ENCODE data around the gene AK2. TPM values are rescaled to one million over a fixed set of nuclear protein-coding genes. Genes with fewer than 3 reads are reported as not detected.
A peak's percentile ranks its signal among the peaks of the same experiment; 100 is the strongest.
"Not testable (repeated sequence)": the region's sequence is repeated elsewhere in the genome, so short reads cannot be mapped to it uniquely, and the experiment has no call there.

AK2 gene
- total RNA-seq, 1 experiment from 2014 or later = 191 TPM

GRCh38 chr1:33048426-33048825 lies 11.7 kb upstream of the AK2 start:
- no peaks in the 10 kb centered on the region for H3K36me3 ChIP-seq (ENCODE audit: low read depth)
- H3K79me2 ChIP-seq (ENCODE audit: low read depth) = no peaks in the 10 kb centered on the region
- peaks cover 33% of the 10 kb centered on the region for H3K4me1 ChIP-seq (replicated peaks; ENCODE audit: insufficient read depth)
- no peak overlapping the region for H3K4me3 ChIP-seq
- H3K27me3 ChIP-seq (ENCODE audit: insufficient read depth, low read depth) = no peaks in the 10 kb centered on the region
- no peaks in the 10 kb centered on the region for H3K9me2 ChIP-seq (ENCODE audit: insufficient read depth)
- peak overlapping the region; percentile 64 for H3K27ac ChIP-seq
- POLR2A ChIA-PET (ENCODE audit: unreplicated experiment) = no interaction called here
- H4K20me1 ChIP-seq (ENCODE audit: insufficient read depth) = no peaks in the 10 kb centered on the region
- H3F3A ChIP-seq (ENCODE audit: insufficient read depth, low read depth) = peaks cover 37% of the 10 kb centered on the region
- H3K4me2 ChIP-seq = peak overlapping the region; percentile 51
- CTCF ChIA-PET = no interaction called here
- no TSS peak for BruUV-seq (replicated peaks)
- no peak for DNase-seq
- no peak overlapping the region for H2AFZ ChIP-seq
- intact Hi-C loops (cut with micrococcal nuclease; ENCODE audit: unreplicated experiment) = no loop called here
- no peaks in the 10 kb centered on the region for H3K9me3 ChIP-seq (ENCODE audit: insufficient read depth, low read depth)
- TF ChIP-seq EZH2 (IDR thresholded peaks at IDR 0.05; ENCODE audit: low read depth) = no peak
- TF ChIP-seq CTCF (conservative IDR thresholded peaks at IDR 0.05) = no peak

DNA sequence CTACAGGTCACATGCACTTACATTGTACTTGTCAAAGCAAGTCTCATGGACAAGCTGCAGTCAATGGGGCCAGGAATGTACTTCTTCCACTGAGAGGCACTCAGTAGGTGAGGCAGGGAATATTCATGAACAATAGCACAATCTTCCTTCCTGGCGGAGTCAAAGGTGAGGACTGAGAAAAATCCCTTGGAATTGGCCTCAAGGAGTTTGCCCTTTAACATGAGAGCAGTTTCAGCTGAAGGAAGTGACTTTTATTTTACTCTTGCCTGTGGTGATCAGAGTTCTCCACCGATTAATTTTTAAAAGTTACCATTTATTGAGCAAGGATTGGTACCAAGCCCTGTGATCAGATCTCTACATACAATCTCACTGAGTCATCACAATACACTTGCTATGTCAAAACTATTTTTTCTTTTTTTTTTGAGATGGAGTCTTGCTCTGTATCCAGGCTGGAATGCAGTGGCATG lies 11.2 kb upstream of the AK2 start:
- no peak overlapping the region for H2AFZ ChIP-seq

GRCh38 chr1:33047290-33047689 lies 10.6 kb upstream of the AK2 start:
- no peak overlapping the region; the same call in 1 of the 2 replicates for H3K4me2 ChIP-seq
- ChIA-PET CTCF (no interaction called here), POLR2A (ENCODE audit: unreplicated experiment) (no interaction called here)
- no peak for DNase-seq
- no peaks in the 10 kb centered on the region for H4K20me1 ChIP-seq (ENCODE audit: insufficient read depth)
- H3K27ac ChIP-seq = peak overlapping the region; percentile 64
- H2AFZ ChIP-seq = no peak overlapping the region
- TF ChIP-seq EZH2 (IDR thresholded peaks at IDR 0.05; ENCODE audit: low read depth) = no peak
- no peak overlapping the region for H3K4me3 ChIP-seq
- H3K27me3 ChIP-seq (ENCODE audit: insufficient read depth, low read depth) = no peaks in the 10 kb centered on the region
- intact Hi-C loops (cut with micrococcal nuclease; ENCODE audit: unreplicated experiment) = no loop called here
- H3K36me3 ChIP-seq (ENCODE audit: low read depth) = no peaks in the 10 kb centered on the region
- H3K79me2 ChIP-seq (ENCODE audit: low read depth) = no peaks in the 10 kb centered on the region
- no peaks in the 10 kb centered on the region for H3K9me2 ChIP-seq (ENCODE audit: insufficient read depth)
- H3F3A ChIP-seq (ENCODE audit: insufficient read depth, low read depth) = peaks cover 37% of the 10 kb centered on the region
- no TSS peak for BruUV-seq (replicated peaks)
- H3K9me3 ChIP-seq (ENCODE audit: insufficient read depth, low read depth) = no peaks in the 10 kb centered on the region
- peaks cover 33% of the 10 kb centered on the region for H3K4me1 ChIP-seq (replicated peaks; ENCODE audit: insufficient read depth)

More for the DNA sequence above, 11.2 kb upstream of the AK2 start:
- no peaks in the 10 kb centered on the region for H3K36me3 ChIP-seq (ENCODE audit: low read depth)
- no peaks in the 10 kb centered on the region for H3K9me3 ChIP-seq (ENCODE audit: insufficient read depth, low read depth)
- DNase-seq = peak in 1 of 2 experiments; percentile 80
- peak overlapping the region; percentile 64 for H3K27ac ChIP-seq
- no peaks in the 10 kb centered on the region for H3K9me2 ChIP-seq (ENCODE audit: insufficient read depth)
- POLR2A ChIA-PET (ENCODE audit: unreplicated experiment) = no interaction called here
- peaks cover 33% of the 10 kb centered on the region for H3K4me1 ChIP-seq (replicated peaks; ENCODE audit: insufficient read depth)
- no peaks in the 10 kb centered on the region for H3K27me3 ChIP-seq (ENCODE audit: insufficient read depth, low read depth)
- CTCF ChIA-PET = no interaction called here
- TF ChIP-seq EZH2 (IDR thresholded peaks at IDR 0.05; ENCODE audit: low read depth) (no peak), CTCF (conservative IDR thresholded peaks at IDR 0.05) (no peak)
- H3F3A ChIP-seq (ENCODE audit: insufficient read depth, low read depth) = peaks cover 37% of the 10 kb centered on the region
- no TSS peak for BruUV-seq (replicated peaks)
- intact Hi-C loops (cut with micrococcal nuclease; ENCODE audit: unreplicated experiment) = no loop called here
- no peak overlapping the region for H3K4me3 ChIP-seq
- no peaks in the 10 kb centered on the region for H3K79me2 ChIP-seq (ENCODE audit: low read depth)
- peak overlapping the region; percentile 51 for H3K4me2 ChIP-seq
- no peaks in the 10 kb centered on the region for H4K20me1 ChIP-seq (ENCODE audit: insufficient read depth)

- H3K9me3 ChIP-seq (ENCODE audit: insufficient read depth, low read depth); H3K27me3 ChIP-seq (ENCODE audit: insufficient read depth, low read depth); H3K4me2 ChIP-seq; H3K79me2 ChIP-seq (ENCODE audit: low read depth); DNase-seq; intact Hi-C loops (cut with micrococcal nuclease; ENCODE audit: unreplicated experiment); H3K36me3 ChIP-seq (ENCODE audit: low read depth); H3K4me3 ChIP-seq; H2AFZ ChIP-seq; H3K27ac ChIP-seq; H4K20me1 ChIP-seq (ENCODE audit: insufficient read depth); BruUV-seq (replicated peaks); H3K9me2 ChIP-seq (ENCODE audit: insufficient read depth): not testable (repeated sequence)
- POLR2A ChIA-PET (ENCODE audit: unreplicated experiment) = interaction anchor here (0.7 kb wide), 1 partner anchor 622 kb away, joined by 21 read pairs; no protein-coding TSS in a partner anchor
- peaks cover 37% of the 10 kb centered on the region for H3F3A ChIP-seq (ENCODE audit: insufficient read depth, low read depth)
- CTCF ChIA-PET = interaction anchor here (0.7 kb wide), 1 partner anchor 1160 kb away, joined by 14 read pairs; no protein-coding TSS in a partner anchor
- peaks cover 33% of the 10 kb centered on the region for H3K4me1 ChIP-seq (replicated peaks; ENCODE audit: insufficient read depth)
Observed at GRCh38 chr1:33046234-33046633, 9.6 kb upstream of the AK2 start.
